ENCODE measurements around the gene GNG12. TPM values are rescaled to one million over a fixed set of nuclear protein-coding genes. Genes with fewer than 3 reads are reported as not detected.

The GNG12 gene
- total RNA-seq, 1 experiment from 2014 or later: 14.3 TPM

GRCh38 chr1:67827688-67828087 is 5.6 kb downstream of the GNG12 start:
- no peak overlapping the region for H3T11ph ChIP-seq (ENCODE audit: low read length)
- Mint-ChIP-seq H3K27ac (no peak overlapping the region), H3K36me3 (ENCODE audit: insufficient read depth in 1 of 3, low read depth in 3 of 3) (no peaks in the 10 kb centered on the region; a peak in 1 of 7 replicates), H3K27me3 (ENCODE audit: low read depth) (peaks cover 16% of the 10 kb centered on the region), H3K9me3 (no peaks in the 10 kb centered on the region), H3K4me1 (peaks cover 24 to 31% of the 10 kb centered on the region in 2 experiments), H3K4me3 (no peak overlapping the region)
- no peak overlapping the region for H2AFZ ChIP-seq (ENCODE audit: low read length)
- H3K9me3 ChIP-seq (ENCODE audit: control insufficient read depth, low read depth, low read length): no peaks in the 10 kb centered on the region
- H2BK120ac ChIP-seq (ENCODE audit: low read depth, low read length, poor library complexity, severe bottlenecking): no peak overlapping the region
- H3K79me1 ChIP-seq (ENCODE audit: insufficient read depth, low read depth, low read length, poor library complexity, severe bottlenecking): no peaks in the 10 kb centered on the region
- H4K8ac ChIP-seq (replicated peaks; ENCODE audit: insufficient read length, low read depth, low read length): no peak overlapping the region
- no peak overlapping the region for H4K91ac ChIP-seq (ENCODE audit: insufficient read length, low read depth, low read length)
- H3K4me1 ChIP-seq (ENCODE audit: insufficient read depth, low read length): peaks cover 9% of the 10 kb centered on the region; the same call in 1 of the 2 replicates
- no peak overlapping the region for H4K5ac ChIP-seq (ENCODE audit: insufficient read length, low read depth, low read length)
- H3K9ac ChIP-seq (ENCODE audit: extremely low read depth, insufficient read length, low read length): no peak overlapping the region
- H2BK20ac ChIP-seq (ENCODE audit: low read depth, low read length, poor library complexity, severe bottlenecking): no peak overlapping the region
- no peaks in the 10 kb centered on the region for H4K20me1 ChIP-seq (ENCODE audit: control insufficient read depth, insufficient read depth, insufficient read length)
- H3K14ac ChIP-seq (ENCODE audit: insufficient read depth, low read length): no peak overlapping the region
- no peak overlapping the region for H2BK15ac ChIP-seq (ENCODE audit: low read depth, low read length)
- H3K18ac ChIP-seq (ENCODE audit: insufficient read length, low read depth, low read length): no peak overlapping the region
- peaks cover 11% of the 10 kb centered on the region for H3K23me2 ChIP-seq (ENCODE audit: insufficient read length, low read depth, low read length, poor library complexity, severe bottlenecking)
- no peak overlapping the region for H2BK12ac ChIP-seq (ENCODE audit: insufficient read length, low read depth, low read length)
- H3K27ac ChIP-seq (ENCODE audit: insufficient read length, low read depth, low read length): no peak overlapping the region
- H2AK5ac ChIP-seq (ENCODE audit: insufficient read length, low read length): no peak overlapping the region
- DNase-seq: no peak
- no peak overlapping the region for H3K4me2 ChIP-seq (ENCODE audit: insufficient read depth, insufficient read length, low read length)
- no peak overlapping the region for H3K56ac ChIP-seq (ENCODE audit: insufficient read length, low read depth, low read length)
- H3K4ac ChIP-seq (ENCODE audit: low read depth, low read length): no peak overlapping the region
- H3K79me2 ChIP-seq (ENCODE audit: insufficient read depth, low read length): no peaks in the 10 kb centered on the region; the same call in 1 of the 2 replicates
- H3K23ac ChIP-seq (ENCODE audit: insufficient read length, low read depth, low read length): no peak overlapping the region
- H2BK5ac ChIP-seq (ENCODE audit: insufficient read length, low read length): no peak overlapping the region
- no CpG with 5 or more reads among the region's 4 CpGs for WGBS (ENCODE audit: extremely low coverage, insufficient read length, low lambda C conversion rate)
- TF ChIP-seq CTCF (conservative IDR thresholded peaks at IDR 0.05): no peak
- H3K27me3 ChIP-seq (ENCODE audit: insufficient read depth, low read length): no peaks in the 10 kb centered on the region

Data from H9 (cell line).